Left cardiac atrium (tissue), 4 donors: ENCODE results near the gene OPALIN. TPM values are rescaled to one million over a fixed set of nuclear protein-coding genes. Genes with fewer than 3 reads are reported as not detected.
A peak's percentile ranks its signal among the peaks of the same experiment; 100 is the strongest.

ENCODE experiments used
- ATAC-seq, 2 donors: fragments of 200-7000 bp; cut with Tn5 transposase; one replicate each; pipeline ENCODE4 v1.9.1; 2020; ENCODE audit warnings: mild to moderate bottlenecking in 2 of 2, moderate library complexity in 2 of 2
- DNase-seq: peaks from one replicate; pipeline ENCODE4 v3.0.0-alpha.2; 2020
- intact Hi-C, 2 donors: fragments of 100-400 bp; cut with DNase I; formaldehyde crosslinking; loops; one replicate each; pipeline versions ENCODE4 v1.14.1 to v1.15.1; 2022 to 2023
- total RNA-seq, 2 donors: library from RNA; stranded (reverse); fragmentation: NEBNext Ultra II Directional; extraction: Animal tissue kit (Norgen Biotek cat#: 25700); gene quantifications; one replicate each; pipeline ENCODE4 v1.2.1, GENCODE V29; 2021
- donor health status: DM: no; HTN: yes; CAD: no.
- donor health status: DM: no; HTN: yes; CAD: no; lungs with severe emphysema.
- donor health status: DM: yes; HTN: yes; CAD: no.
- donor health status: Dilated cardiomyopathy.

Gene OPALIN
- total RNA-seq, 2 donors from 2014 or later = not detected

DNA sequence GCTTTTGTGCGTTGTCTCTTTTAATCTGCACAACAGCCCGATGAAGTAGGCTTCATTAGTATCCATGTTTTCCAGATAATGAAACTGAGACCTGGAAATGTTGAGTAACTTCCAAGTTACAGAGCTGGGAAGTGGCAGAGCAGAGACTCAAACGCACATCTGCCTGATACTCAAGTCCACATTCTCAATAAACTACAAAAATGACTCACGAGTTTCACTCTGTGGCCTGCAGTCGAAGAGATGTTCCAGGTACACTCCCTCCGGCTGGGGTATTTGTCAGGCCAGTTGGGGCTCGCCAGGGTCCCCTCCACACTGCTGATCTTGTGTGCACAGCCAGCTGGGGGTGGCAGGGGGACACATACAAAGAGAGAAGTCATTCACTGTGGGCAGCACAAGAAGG lies 17.7 kb upstream of the OPALIN start:
- intact Hi-C loops = no loop called here
- ATAC-seq = no peak
- no peak for DNase-seq

DNA sequence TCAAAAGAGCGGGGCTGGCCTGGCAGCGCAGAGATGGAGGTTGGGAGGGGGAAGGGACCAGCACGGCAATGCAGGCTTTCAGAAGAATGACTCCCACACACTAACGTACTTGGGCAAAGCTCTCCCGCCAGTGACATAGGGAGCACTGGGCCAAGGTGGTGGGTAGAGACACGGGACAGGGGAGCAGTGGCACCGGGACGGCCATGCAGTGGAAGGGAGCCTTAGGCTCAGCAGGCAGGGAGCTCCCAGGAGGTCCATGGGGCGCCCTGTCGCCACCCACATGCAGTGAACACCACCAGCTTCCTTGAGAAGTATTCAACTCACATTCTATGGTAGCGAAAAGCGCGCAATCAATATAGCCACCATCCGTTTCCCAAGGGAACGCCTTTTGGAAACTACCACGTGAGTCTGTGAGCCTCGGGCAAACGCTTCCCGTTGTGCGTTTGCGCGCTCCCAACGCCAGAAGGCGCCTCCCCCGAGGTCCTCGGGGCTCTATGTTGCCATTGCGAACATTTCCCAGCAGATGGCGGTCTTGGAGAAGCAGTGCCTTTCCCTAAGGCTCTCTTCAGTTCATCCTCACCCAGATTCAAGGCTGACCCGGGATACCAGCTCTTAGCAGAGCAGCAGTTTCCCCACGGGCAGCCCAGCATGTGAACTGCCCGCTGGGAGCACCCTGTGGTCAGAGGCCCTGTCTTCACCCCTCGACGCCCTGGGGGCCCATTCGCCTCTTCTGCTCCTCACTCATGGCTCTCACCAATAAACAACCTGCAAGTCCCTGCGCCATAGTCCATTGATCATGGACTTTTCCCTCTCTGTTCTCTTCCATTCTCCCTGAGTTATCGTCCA lies 16.4 kb upstream of the OPALIN start:
- DNase-seq (peak; percentile 88), ATAC-seq (peak; percentile 84 to 88)
- intact Hi-C loops = no loop called here

DNA sequence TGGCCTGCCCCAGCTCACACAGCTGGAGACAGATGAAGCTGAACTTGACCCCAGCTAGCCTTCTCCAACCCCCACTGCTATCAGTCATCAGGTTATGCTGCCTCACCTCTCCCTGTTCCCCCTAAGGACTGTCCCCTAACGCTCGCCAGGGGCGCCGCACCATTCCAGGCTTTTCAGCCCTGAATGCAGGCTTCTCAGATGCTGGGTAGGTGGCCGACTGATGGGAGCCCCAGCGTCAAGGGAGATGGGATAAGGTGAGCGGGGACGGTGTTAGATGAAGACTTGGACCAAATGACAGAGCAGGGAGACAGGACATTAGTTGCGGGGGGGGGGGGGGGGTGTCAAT lies 15.8 kb upstream of the OPALIN start:
- intact Hi-C loops = no loop called here
- DNase-seq = no peak
- peak in 1 of 2 donors; percentile 12 for ATAC-seq

DNA sequence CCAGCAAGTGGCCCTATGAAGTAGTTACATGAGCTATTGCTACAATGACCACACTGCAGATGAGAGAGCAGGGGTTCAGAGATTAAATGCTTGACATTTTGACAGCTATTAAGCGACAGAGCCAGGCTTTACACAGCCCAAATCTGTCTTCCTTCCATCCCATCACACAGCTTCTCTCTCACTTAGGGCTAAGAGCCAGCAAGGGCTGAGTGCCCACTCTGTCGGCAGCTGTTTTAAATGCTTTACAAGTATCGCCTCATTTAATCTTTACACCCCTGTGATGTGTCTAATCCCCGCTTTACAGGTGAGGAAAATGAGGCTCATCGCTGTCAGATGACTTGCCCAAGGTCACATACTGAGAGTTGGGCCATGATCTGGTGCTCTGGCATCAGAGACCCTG lies 15.2 kb upstream of the OPALIN start:
- intact Hi-C loops = no loop called here
- DNase-seq (no peak), ATAC-seq (peak; percentile 18 to 36)

DNA sequence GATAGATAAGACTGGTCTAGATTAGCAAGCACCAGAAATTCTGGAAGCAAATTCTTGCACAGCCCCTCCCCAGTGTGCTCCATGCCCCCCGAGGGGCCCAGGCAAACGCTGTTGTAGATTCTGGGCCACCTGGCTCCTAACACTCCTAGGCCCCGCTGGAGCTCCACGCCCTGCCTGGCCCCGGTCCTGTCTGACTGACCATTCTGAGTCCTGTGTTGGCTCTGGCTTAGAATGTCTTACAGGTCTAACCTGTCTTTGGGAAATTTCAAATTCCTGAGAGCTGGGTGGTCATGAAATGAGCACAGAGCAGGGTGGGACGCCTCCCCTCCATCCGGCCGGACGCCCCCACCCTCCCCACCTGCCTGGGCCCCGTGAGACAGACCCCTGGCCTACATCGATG lies 12.6 kb upstream of the OPALIN start:
- ATAC-seq = no peak

DNA sequence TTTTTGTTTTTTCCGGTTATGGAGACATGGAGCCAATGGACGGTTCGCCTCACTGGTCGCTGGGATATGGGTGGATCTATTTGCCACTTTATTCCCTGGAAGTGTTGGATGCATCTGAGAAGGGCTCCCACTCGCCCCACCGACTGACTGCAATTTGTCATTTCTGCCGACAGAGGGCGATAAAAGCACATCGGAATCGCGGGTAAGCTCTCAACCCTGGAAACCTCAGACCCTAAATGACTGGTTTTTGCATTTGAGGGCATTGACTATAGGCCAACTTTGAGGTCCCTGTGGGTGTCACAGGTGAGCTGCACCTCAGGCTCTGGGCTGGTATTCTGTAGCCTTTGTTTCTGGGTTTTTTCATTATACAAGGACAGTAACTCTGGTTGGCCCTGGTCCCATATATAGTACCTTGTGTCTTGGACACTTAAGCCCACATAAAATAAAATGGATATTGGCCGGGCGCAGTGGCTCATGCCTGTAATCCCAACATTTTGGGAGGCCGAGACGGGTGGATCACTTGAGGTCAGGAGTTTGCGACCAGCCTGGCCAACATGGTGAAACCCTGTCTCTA lies 11.9 kb upstream of the OPALIN start:
- ATAC-seq = peak in 1 of 2 donors; percentile 12
- intact Hi-C loops = no loop called here
- DNase-seq = peak; percentile 32

More for the DNA sequence above, 12.6 kb upstream of the OPALIN start:
- intact Hi-C loops = no loop called here
- DNase-seq = no peak

DNA sequence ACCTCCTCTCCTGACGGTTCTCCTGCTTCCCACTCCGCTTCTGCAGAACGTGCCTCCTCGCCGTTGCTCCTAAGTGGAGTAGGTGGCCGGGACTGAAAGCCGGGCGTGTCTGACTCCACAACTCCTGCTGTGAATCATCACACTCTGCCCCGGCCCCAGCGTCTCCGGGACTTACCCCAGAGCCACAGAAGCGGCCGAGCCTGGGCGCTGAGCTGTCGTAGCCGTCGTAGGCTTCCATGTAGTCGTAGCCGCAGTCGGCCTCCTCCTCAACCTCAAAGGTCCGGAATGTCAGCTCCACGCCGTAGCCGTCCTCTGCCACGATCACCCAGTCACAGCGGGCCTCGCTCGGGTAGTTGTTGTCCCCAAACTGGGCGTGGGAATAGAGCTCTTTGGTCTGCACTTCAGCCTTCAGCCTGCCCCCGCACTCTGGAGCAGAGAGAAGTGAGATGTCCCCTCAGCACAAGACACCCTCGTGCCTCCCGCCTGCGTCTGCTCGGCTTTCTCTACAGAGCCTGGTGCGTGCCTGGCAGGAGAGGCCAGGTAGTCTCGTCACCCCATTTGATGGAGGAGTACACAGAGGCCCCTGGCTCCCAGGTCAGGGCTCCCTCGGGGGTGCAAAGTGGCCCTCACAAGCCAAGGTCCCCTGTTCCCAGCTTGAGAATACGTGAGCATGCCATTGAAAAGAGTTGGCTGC lies 11.2 kb upstream of the OPALIN start:
- DNase-seq = no peak

DNA sequence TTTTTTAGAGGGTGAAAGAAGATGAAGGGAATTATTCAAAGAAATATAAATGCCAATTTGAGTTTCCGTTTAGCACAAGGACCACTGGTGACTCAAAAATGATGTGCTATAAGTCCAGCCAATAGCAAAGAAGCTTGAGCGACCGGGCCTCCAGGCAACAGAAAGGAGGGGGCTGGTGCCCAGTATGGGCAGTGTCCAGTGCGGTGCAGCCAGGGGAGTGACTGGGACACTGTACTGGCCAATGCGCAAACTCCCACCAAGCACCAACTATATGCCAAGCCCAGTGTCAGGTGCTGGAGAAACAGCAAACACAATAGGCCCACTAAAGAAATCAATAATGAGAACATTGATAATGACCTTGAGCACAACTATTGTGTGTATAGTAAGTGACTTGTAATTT lies 10.2 kb upstream of the OPALIN start:
- DNase-seq = no peak
- intact Hi-C loops = no loop called here
- no peak for ATAC-seq

More for the DNA sequence above, 11.2 kb upstream of the OPALIN start:
- intact Hi-C loops = no loop called here
- ATAC-seq = no peak

DNA sequence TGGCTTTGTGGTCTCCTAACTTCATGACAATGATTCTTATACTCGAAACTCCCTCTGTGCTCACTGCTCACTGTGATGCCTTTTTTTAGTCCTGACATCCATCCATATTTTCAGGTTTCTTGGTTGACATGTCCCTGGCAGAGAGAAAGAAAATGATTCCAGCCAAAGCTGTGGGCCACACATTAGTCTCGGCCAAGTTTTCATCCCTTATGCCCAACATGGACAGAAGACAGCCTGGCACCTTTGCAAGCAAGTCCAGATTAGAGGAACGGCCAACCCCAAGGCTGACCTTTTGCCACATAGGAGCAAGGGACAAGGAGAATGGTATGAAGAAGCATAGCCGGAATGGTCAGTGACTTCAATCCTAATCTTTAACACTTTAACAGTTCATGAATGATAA lies 8.7 kb upstream of the OPALIN start:
- DNase-seq = no peak
- ATAC-seq = peak; percentile 69 to 83
- intact Hi-C loops = no loop called here

DNA sequence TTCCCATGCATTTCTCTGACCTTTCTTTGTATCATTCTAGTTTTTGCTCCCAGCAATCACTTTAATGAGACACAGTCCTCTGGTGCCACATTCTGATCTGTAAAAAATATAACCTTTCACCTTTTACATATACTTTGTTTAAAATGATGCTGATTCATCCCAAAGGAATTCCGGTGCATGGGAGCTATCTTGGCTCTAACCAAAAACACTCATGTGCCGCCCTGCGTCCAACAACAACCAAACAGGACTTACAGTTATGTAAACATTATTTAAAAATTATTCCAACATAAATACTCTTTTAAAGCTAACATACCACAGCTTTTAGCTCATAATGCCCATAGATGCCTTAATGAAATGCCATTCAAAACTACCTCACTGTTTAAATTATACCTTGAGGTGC lies 7.7 kb upstream of the OPALIN start:
- no peak for ATAC-seq
- no peak for DNase-seq
- intact Hi-C loops = no loop called here

DNA sequence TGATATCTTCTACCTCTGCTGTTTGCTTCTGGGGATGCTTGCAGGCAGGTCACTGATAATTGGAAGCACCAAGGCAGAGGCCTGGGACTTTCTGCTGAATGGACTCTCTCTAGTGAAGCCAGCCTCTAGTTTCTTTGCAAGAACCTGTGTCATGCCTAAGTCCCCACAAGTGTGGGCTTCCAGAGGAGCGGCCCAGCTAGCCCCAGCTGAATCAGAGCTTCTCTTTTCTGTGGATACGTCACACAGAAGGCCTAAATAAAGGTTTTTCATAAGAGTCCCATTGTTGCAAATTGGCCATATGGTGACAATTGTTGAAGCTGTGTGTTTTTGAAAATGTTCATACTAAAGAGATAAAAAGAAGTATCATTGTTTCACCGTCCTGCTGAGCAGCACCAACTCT lies 6.8 kb upstream of the OPALIN start:
- intact Hi-C loops = no loop called here
- no peak for DNase-seq
- ATAC-seq = no peak

DNA sequence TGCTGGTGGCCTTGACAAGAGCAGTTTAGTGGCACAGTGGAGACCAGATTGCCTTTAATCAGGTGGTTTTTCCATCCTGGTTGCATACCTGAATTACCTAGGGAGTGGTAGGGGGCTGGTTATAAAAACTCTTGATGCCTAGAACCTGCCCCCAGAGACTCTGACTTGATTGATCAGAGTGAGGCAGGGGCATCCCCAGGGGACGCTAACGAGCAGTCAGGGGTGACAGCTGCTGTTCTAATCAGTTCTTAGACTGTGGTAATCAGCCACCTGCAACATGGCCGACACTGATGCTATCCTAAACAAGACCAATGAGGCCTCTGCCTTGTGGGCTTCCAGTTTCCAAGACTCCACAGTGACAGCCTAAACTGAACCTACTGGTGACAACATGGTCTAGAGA lies 2.0 kb upstream of the OPALIN start:
- ATAC-seq (no peak), DNase-seq (no peak)
- intact Hi-C loops = no loop called here

DNA sequence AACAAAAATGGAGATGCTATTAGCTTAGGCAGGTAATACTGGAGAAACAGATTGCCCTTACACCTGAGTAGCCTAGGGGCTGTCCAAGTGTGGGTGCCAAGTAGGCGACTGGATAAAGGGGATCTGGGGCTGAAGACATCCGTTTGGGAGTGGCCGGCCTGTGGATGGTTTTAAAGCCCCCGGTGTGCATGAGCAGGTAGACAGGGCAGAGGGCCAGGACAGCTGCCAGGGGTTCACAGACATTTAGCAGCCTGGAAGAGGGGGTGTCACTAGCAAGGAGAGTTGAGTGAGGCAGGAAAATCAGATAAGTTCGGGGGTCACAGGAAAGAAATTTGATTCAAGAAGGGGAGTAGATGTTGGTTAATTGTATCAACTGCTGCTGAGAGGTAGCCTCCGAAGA lies 1.5 kb upstream of the OPALIN start:
- no peak for ATAC-seq
- intact Hi-C loops = no loop called here
- DNase-seq = no peak

DNA sequence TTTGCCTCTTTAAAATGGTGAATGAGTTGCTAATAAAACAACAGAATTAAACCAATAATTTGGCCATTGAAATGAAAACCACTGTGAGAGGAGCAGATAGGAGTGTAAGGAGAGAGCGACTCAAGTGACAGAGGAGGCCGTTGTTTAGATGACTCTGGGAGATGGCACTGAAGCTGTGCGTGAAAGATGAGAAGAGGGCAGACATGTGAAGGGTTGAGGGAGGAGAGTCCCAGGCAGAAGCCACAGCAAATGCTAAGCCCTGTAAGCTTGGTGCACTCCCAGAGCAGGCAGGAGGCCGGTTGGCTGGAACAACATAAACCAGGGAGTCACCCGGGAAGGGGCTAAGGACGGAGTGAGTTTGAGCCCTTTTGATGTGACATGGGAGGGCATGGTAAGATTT lies 814 bp upstream of the OPALIN start:
- DNase-seq (no peak), ATAC-seq (no peak)
- intact Hi-C loops = no loop called here

DNA sequence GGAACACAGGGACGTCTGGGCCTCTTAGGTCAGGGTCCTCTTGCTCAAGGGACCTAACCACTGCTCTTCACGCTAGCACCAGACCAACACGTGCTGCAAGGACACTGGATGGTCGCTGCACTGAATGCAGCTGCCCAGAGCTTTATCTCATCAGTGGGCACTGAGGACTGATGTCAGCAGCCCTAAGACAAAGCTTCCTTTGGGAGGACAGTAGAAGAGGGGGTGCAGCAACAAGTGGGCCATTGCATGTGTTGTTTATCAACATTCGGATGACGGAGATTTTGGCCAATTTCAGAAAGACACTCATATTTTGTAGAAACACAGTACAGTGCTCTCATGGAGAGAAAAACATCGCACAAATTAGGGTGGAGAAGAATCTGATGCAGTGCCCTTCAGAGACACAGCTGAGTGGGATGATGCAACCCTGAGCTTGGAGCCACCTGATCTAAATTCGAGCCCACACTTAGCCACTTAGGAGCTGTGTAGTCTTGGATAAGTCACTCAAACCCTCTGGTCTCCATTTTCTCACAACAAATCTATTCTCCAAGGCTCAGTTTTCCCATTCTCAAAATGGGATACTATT lies 1.7 kb downstream of the OPALIN start:
- ATAC-seq (no peak), DNase-seq (no peak)
- intact Hi-C loops = no loop called here

DNA sequence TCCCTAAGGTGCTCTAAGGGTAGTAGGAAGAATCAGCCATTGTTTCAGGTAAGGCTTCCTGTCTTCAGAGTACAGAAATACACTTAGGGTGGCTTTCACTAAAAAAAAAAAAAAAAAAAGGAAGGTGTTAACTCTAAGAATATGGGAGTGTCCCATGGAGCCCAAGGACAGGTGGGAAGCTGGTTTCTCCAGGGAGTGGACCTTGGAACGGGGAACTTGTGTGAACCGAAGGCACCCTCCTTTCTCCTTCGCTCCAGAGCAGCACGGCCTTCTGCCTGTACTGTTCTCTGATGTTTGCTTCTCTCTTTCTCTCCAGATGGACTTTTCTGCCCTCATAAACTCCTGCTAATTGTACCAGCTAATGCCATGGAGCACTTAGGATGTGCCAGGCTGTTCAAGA lies 6.2 kb downstream of the OPALIN start:
- ATAC-seq (no peak), DNase-seq (no peak)
- intact Hi-C loops = no loop called here

DNA sequence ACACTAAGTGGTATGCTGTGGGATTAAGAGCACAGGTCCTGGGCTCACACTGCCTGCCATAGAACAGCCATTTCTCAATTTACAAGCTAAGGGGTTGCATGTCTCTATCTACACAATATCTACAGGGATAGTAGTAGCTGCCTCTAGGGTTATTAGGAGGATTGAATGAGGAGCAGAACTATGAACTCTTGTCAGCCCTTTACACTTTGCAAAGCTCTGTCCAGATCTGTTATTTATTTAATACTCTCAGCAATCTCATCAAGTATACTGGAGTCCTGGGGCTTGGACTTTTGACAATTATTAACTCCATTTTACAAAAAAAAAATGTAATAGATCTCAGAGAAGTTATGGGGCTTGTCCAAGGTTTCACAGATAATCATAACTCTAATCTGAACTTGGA lies 6.8 kb downstream of the OPALIN start:
- DNase-seq = no peak
- no peak for ATAC-seq
- intact Hi-C loops = no loop called here

DNA sequence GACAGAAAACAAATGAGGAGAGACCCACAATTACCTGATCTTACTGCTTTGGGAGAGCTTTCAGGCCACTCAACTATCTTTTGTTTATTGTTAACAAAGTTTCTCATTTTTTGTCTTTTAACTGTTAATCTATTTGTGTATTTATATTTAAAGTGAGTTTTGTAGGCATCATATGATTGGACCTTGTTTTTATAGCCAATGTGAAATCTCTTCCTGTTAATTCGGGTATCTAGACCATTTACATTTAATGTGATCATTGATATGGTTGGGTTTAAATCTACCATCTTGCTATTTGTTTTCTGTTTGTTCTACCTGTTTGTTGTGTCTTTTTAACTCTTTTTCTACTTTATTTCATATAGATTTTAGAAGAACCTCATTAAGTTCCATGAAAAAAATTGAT lies 12.5 kb downstream of the OPALIN start:
- ATAC-seq (no peak), DNase-seq (no peak)
- intact Hi-C loops = no loop called here

DNA sequence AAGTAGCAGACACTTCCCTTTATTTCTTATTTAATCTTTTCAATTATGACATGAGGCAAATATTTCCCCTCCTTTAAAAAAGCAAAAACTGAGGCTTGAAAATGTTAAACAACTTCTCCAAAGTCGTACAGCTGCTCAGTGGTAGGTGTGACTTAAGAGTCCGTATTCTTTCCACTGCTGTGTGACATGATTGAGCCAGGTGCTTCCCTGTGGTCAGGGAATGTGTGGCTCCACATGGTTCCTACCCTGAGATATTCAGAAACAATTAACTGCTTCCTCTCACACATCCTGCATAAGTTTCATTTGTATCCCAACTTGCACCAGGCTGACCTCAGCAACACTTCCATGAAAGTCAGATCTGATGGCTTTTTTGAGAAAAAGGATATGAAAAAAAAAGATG lies 13.6 kb downstream of the OPALIN start:
- no peak for DNase-seq
- ATAC-seq = no peak
- intact Hi-C loops = no loop called here

DNA sequence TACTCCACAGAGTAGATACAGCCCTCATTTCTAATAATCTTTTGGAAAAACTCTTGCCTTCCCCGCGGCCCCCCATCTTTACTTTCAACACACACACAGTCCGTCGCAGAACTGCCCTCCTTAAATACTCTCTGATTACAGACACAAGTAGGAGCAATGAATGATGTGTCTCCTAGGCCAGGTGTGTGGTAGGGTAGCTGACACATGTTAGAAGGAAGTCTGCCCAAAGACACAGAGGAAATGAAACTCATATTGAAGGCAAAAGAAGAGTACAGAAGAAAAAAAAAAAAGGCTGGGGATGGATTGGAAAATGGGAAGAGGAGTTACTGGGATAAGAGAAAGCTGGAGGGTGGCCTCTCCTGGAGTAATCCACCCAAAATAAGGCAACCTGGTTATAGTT lies 14.6 kb downstream of the OPALIN start:
- DNase-seq (no peak), ATAC-seq (no peak)
- intact Hi-C loops = no loop called here
